ENCODE results near the gene RRAGC. TPM values are rescaled to one million over a fixed set of nuclear protein-coding genes. Genes with fewer than 3 reads are reported as not detected.
"Not testable (repeated sequence)": the region's sequence is repeated elsewhere in the genome, so short reads cannot be mapped to it uniquely, and the experiment has no call there.

RRAGC gene
- total and polyA plus RNA-seq, 2 donors (not counting 1 experiment from before 2014, with no cell fraction given) = 27.4 to 53.4 TPM

GRCh38 chr1:38852780-38853179 lies 6.8 kb downstream of the RRAGC start:
- Histone ChIP-seq H3K4me3 (replicated peaks in 1 of 4; ENCODE audit: control extremely low read depth in 1 of 4, insufficient read depth in 1 of 4, low read depth in 3 of 4, low read length in 4 of 4) (no peak overlapping the region), H3K9me3 (ENCODE audit: control insufficient read depth, insufficient read depth, low read depth, low read length) (no peaks in the 10 kb centered on the region), H3K79me2 (ENCODE audit: control insufficient read depth, insufficient read depth, low read length) (peaks cover 14% of the 10 kb centered on the region), H4K20me1 (ENCODE audit: control insufficient read depth, extremely low read depth, insufficient read depth, low read length) (no peaks in the 10 kb centered on the region), H3K27ac (ENCODE audit: insufficient read depth, low read length) (no peak overlapping the region), H3K27me3 (ENCODE audit: control insufficient read depth, insufficient read depth, low read length) (no peaks in the 10 kb centered on the region), H3K9ac (ENCODE audit: insufficient read depth, low read length) (no peak overlapping the region), H3K4me1 (ENCODE audit: control insufficient read depth, extremely low read depth, insufficient read depth, low read length) (no peaks in the 10 kb centered on the region), H2AFZ (ENCODE audit: low read length) (no peak overlapping the region), H3K4me2 (ENCODE audit: extremely low read depth, insufficient read depth, low read length) (no peak overlapping the region), H3K36me3 (ENCODE audit: control insufficient read depth, insufficient read depth, low read length) (peaks cover 6% of the 10 kb centered on the region)
- no peak for DNase-seq (ENCODE audit: low read depth in 2 of 2)
- TF ChIP-seq EZH2 (IDR thresholded peaks at IDR 0.05; ENCODE audit: low read length, missing control alignments) = no peak
- TF ChIP-seq, protein P1, sequence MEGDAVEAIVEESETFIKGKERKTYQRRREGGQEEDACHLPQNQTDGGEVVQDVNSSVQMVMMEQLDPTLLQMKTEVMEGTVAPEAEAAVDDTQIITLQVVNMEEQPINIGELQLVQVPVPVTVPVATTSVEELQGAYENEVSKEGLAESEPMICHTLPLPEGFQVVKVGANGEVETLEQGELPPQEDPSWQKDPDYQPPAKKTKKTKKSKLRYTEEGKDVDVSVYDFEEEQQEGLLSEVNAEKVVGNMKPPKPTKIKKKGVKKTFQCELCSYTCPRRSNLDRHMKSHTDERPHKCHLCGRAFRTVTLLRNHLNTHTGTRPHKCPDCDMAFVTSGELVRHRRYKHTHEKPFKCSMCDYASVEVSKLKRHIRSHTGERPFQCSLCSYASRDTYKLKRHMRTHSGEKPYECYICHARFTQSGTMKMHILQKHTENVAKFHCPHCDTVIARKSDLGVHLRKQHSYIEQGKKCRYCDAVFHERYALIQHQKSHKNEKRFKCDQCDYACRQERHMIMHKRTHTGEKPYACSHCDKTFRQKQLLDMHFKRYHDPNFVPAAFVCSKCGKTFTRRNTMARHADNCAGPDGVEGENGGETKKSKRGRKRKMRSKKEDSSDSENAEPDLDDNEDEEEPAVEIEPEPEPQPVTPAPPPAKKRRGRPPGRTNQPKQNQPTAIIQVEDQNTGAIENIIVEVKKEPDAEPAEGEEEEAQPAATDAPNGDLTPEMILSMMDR (conservative IDR thresholded peaks at IDR 0.05 in 1 of 2, IDR thresholded peaks at IDR 0.05 in 1 of 2; ENCODE audit: low read depth in 1 of 2, low read length in 2 of 2) = no peak

GRCh38 chr1:38848071-38848470 lies 11.5 kb downstream of the RRAGC start:
- no peak overlapping the region for H3K4me2 ChIP-seq (ENCODE audit: extremely low read depth, insufficient read depth, low read length)
- no peaks in the 10 kb centered on the region for H3K4me1 ChIP-seq (ENCODE audit: control insufficient read depth, extremely low read depth, insufficient read depth, low read length)
- H4K20me1 ChIP-seq (ENCODE audit: control insufficient read depth, extremely low read depth, insufficient read depth, low read length) = no peaks in the 10 kb centered on the region
- TF ChIP-seq EZH2 (IDR thresholded peaks at IDR 0.05; ENCODE audit: low read length, missing control alignments) = no peak
- TF ChIP-seq, protein P1 (conservative IDR thresholded peaks at IDR 0.05 in 1 of 2, IDR thresholded peaks at IDR 0.05 in 1 of 2; ENCODE audit: low read depth in 1 of 2, low read length in 2 of 2) = no peak
- peaks cover 1% of the 10 kb centered on the region for H3K79me2 ChIP-seq (ENCODE audit: control insufficient read depth, insufficient read depth, low read length)
- H3K36me3 ChIP-seq (ENCODE audit: control insufficient read depth, insufficient read depth, low read length) = peaks cover 4% of the 10 kb centered on the region
- H3K27ac ChIP-seq (ENCODE audit: insufficient read depth, low read length) = no peak overlapping the region
- no peak for DNase-seq (ENCODE audit: low read depth in 2 of 2)
- no peaks in the 10 kb centered on the region for H3K9me3 ChIP-seq (ENCODE audit: control insufficient read depth, insufficient read depth, low read depth, low read length)
- H3K4me3 ChIP-seq (replicated peaks in 1 of 4; ENCODE audit: control extremely low read depth in 1 of 4, insufficient read depth in 1 of 4, low read depth in 3 of 4, low read length in 4 of 4) = no peak overlapping the region
- H2AFZ ChIP-seq (ENCODE audit: low read length) = no peak overlapping the region
- no peaks in the 10 kb centered on the region for H3K27me3 ChIP-seq (ENCODE audit: control insufficient read depth, insufficient read depth, low read length)
- H3K9ac ChIP-seq (ENCODE audit: insufficient read depth, low read length) = no peak overlapping the region

GRCh38 chr1:38846210-38846609 lies 13.4 kb downstream of the RRAGC start:
- Histone ChIP-seq H3K4me2 (ENCODE audit: extremely low read depth, insufficient read depth, low read length) (no peak overlapping the region), H3K4me3 (replicated peaks in 1 of 4; ENCODE audit: control extremely low read depth in 1 of 4, insufficient read depth in 1 of 4, low read depth in 3 of 4, low read length in 4 of 4) (no peak overlapping the region), H3K9me3 (ENCODE audit: control insufficient read depth, insufficient read depth, low read depth, low read length) (no peaks in the 10 kb centered on the region), H4K20me1 (ENCODE audit: control insufficient read depth, extremely low read depth, insufficient read depth, low read length) (no peaks in the 10 kb centered on the region), H2AFZ (ENCODE audit: low read length) (no peak overlapping the region), H3K36me3 (ENCODE audit: control insufficient read depth, insufficient read depth, low read length) (peaks cover 4% of the 10 kb centered on the region), H3K27ac (ENCODE audit: insufficient read depth, low read length) (no peak overlapping the region), H3K27me3 (ENCODE audit: control insufficient read depth, insufficient read depth, low read length) (no peaks in the 10 kb centered on the region), H3K4me1 (ENCODE audit: control insufficient read depth, extremely low read depth, insufficient read depth, low read length) (no peaks in the 10 kb centered on the region), H3K9ac (ENCODE audit: insufficient read depth, low read length) (no peak overlapping the region), H3K79me2 (ENCODE audit: control insufficient read depth, insufficient read depth, low read length) (peaks cover 1% of the 10 kb centered on the region)
- DNase-seq (ENCODE audit: low read depth in 2 of 2) = no peak
- TF ChIP-seq, protein P1 (conservative IDR thresholded peaks at IDR 0.05 in 1 of 2, IDR thresholded peaks at IDR 0.05 in 1 of 2; ENCODE audit: low read depth in 1 of 2, low read length in 2 of 2) = no peak
- TF ChIP-seq EZH2 (IDR thresholded peaks at IDR 0.05; ENCODE audit: low read length, missing control alignments) = no peak

DNA sequence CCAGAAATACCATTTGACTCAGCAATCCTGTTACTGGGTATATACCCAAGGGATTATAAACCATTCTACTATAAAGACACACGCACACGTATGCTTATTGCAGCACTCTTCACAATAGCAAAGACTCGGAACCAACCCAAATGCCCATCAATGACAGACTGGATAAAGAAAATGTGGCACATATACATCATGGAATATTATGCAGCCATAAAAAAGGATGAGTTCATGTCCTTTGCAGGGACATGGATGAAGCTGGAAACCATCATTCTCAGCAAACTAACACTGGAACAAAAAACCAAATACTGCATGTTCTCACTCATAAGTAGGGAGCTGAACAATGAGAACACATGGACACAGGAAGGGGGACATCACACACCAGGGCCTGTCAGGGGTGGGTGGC lies 14.5 kb downstream of the RRAGC start:
- not testable (repeated sequence) for H3K4me2 ChIP-seq (ENCODE audit: extremely low read depth, insufficient read depth, low read length); H3K79me2 ChIP-seq (ENCODE audit: control insufficient read depth, insufficient read depth, low read length); H3K36me3 ChIP-seq (ENCODE audit: control insufficient read depth, insufficient read depth, low read length); DNase-seq (ENCODE audit: low read depth in 2 of 2); H3K27me3 ChIP-seq (ENCODE audit: control insufficient read depth, insufficient read depth, low read length); H3K4me3 ChIP-seq (replicated peaks in 1 of 4; ENCODE audit: control extremely low read depth in 1 of 4, insufficient read depth in 1 of 4, low read depth in 3 of 4, low read length in 4 of 4); H3K27ac ChIP-seq (ENCODE audit: insufficient read depth, low read length); H3K9me3 ChIP-seq (ENCODE audit: control insufficient read depth, insufficient read depth, low read depth, low read length); H4K20me1 ChIP-seq (ENCODE audit: control insufficient read depth, extremely low read depth, insufficient read depth, low read length); H2AFZ ChIP-seq (ENCODE audit: low read length); H3K9ac ChIP-seq (ENCODE audit: insufficient read depth, low read length); H3K4me1 ChIP-seq (ENCODE audit: control insufficient read depth, extremely low read depth, insufficient read depth, low read length)
